Keratinocyte (primary cell): ENCODE measurements around the gene PIEZO1. TPM values are rescaled to one million over a fixed set of nuclear protein-coding genes. Genes with fewer than 3 reads are reported as not detected.

Experiments
- DNase-seq: peaks from one replicate; pipeline ENCODE4 v3.0.0-alpha.2; 2011; ENCODE audit warnings: low read depth, missing footprints, low spot score
- FAIRE-seq: peaks from 2 replicates; lab custom pipeline; 2011; peaks lifted over from hg19 to GRCh38; lab: Jason Lieb, UNC
- H2AFZ ChIP-seq: 2 replicates; pipeline ENCODE4 v1.6.0; 2012; ENCODE audit warnings: low read length, control low read depth, inconsistent platforms; ENCODE audit not compliant: control insufficient read depth
- H3K27ac ChIP-seq: 2 replicates; pipeline ENCODE4 v1.5.1; 2011; ENCODE audit warnings: low read length; ENCODE audit not compliant: control insufficient read depth, insufficient read depth
- H3K27me3 ChIP-seq: 3 replicates; pipeline ENCODE4 v1.6.0; 2011; ENCODE audit warnings: low read length; ENCODE audit not compliant: control insufficient read depth, insufficient read depth; ENCODE audit errors: extremely low read depth
- H3K36me3 ChIP-seq, 2 experiments: 2 replicates in 1 of 2; 3 replicates in 1 of 2; pipeline ENCODE4 v1.5.1; 2011; ENCODE audit warnings: low read length in 2 of 2, mild to moderate bottlenecking in 1 of 2; ENCODE audit not compliant: control insufficient read depth in 2 of 2, insufficient read depth in 2 of 2; ENCODE audit errors: extremely low read depth in 1 of 2
- H3K4me1 ChIP-seq: 3 replicates; pipeline ENCODE4 v1.5.1; 2011; ENCODE audit warnings: low read length; ENCODE audit not compliant: control insufficient read depth, insufficient read depth; ENCODE audit errors: extremely low read depth
- H3K4me2 ChIP-seq: 3 replicates; pipeline ENCODE4 v1.6.0; 2011; ENCODE audit warnings: low read depth, low read length; ENCODE audit not compliant: control insufficient read depth, insufficient read depth; ENCODE audit errors: extremely low read depth
- H3K4me3 ChIP-seq, 3 experiments: fragments of 200-600 bp in 1 of 3; sonication (generic) in 1 of 3; 2 replicates in 2 of 3; 3 replicates in 1 of 3; pipeline ENCODE4 v1.5.1; 2011 to 2016; ENCODE audit warnings: low read length in 3 of 3, mild to moderate bottlenecking in 3 of 3, control low read depth in 2 of 3, inconsistent platforms in 1 of 3, low read depth in 1 of 3, mixed read lengths in 1 of 3, mixed run types in 1 of 3, moderate library complexity in 1 of 3; ENCODE audit not compliant: control insufficient read depth in 2 of 3, insufficient read depth in 2 of 3; ENCODE audit errors: extremely low read depth in 1 of 3
- H3K79me2 ChIP-seq: 2 replicates; pipeline ENCODE4 v1.6.0; 2012; ENCODE audit warnings: low read length; ENCODE audit not compliant: control insufficient read depth, insufficient read depth
- H3K9ac ChIP-seq: 3 replicates; pipeline ENCODE4 v1.6.0; 2011; ENCODE audit warnings: low read length; ENCODE audit not compliant: control insufficient read depth, insufficient read depth; ENCODE audit errors: extremely low read depth
- H3K9me1 ChIP-seq: 3 replicates; pipeline ENCODE4 v1.6.0; 2011; ENCODE audit warnings: low read length; ENCODE audit not compliant: control insufficient read depth, insufficient read depth; ENCODE audit errors: extremely low read depth
- H3K9me3 ChIP-seq: 2 replicates; pipeline ENCODE4 v1.5.1; 2012; ENCODE audit warnings: low read depth, low read length; ENCODE audit not compliant: control insufficient read depth
- H4K20me1 ChIP-seq: 3 replicates; pipeline ENCODE4 v1.6.0; 2011; ENCODE audit warnings: low read length; ENCODE audit not compliant: control insufficient read depth, insufficient read depth; ENCODE audit errors: extremely low read depth
- CTCF ChIP-seq, 3 experiments: IDR thresholded peaks in 1 of 3; conservative IDR thresholded peaks in 1 of 3; optimal IDR thresholded peaks in 1 of 3; 2 replicates in 2 of 3; 3 replicates in 1 of 3; pipeline versions ENCODE3 to v1.5.1; 2011; ENCODE audit warnings: low read length in 3 of 3, mild to moderate bottlenecking in 3 of 3, moderate library complexity in 2 of 3, control low read depth in 1 of 3, inconsistent platforms in 1 of 3; ENCODE audit not compliant: insufficient read depth in 2 of 3; ENCODE audit errors: extremely low read depth in 1 of 3
- EZH2 ChIP-seq: IDR thresholded peaks from one replicate; pipeline ENCODE4 v1.6.1; 2012; ENCODE audit warnings: inconsistent platforms, mild to moderate bottlenecking, low read length, moderate library complexity
- dilution Hi-C: fragments of 300-500 bp; cut with MboI; formaldehyde crosslinking; loops from one replicate; pipeline ENCODE4 v1.7.0; 2020; ENCODE audit warnings: low sequenced_read_pairs; ENCODE audit not compliant: extremely low pct_ligation_motif_present
- polyA plus RNA-seq, 5 experiments: library from polyadenylated mRNA; depleted of rRNA in 3 of 5; stranded (reverse) in 3 of 5; stranded (forward) in 1 of 5; unstranded in 1 of 5; fragments of >200 nt; gene quantifications; 1 replicate in 1 of 5; 2 replicates in 3 of 5; 3 replicates in 1 of 5; pipeline versions ENCODE4 v1.2.1 to v1.2.3, GENCODE V29; 2011 to 2012; ENCODE audit warnings: missing spikeins in 2 of 5, low read depth in 1 of 5, low replicate concordance in 1 of 5

The PIEZO1 gene
- polyA plus RNA-seq, 1 donor (not counting 4 experiments of a cell fraction or from before 2014, with no cell fraction given): 62.8 TPM

- Histone ChIP-seq H3K4me3 (no peak overlapping the region), H3K36me3 (peaks cover 32 to 55% of the 10 kb centered on the region in 2 experiments)
Observed at GRCh38 chr16:88724855-88725555, 60.0 kb downstream of the PIEZO1 start.

GRCh38 chr16:88723911-88724310, 61.1 kb downstream of the PIEZO1 start:
- Histone ChIP-seq H3K9me3 (no peaks in the 10 kb centered on the region), H3K36me3 (peaks cover 40 to 58% of the 10 kb centered on the region in 2 experiments), H3K9ac (no peak overlapping the region), H3K4me1 (no peaks in the 10 kb centered on the region), H3K4me3 (no peak overlapping the region), H3K4me2 (no peak overlapping the region), H3K79me2 (no peaks in the 10 kb centered on the region), H2AFZ (no peak overlapping the region), H3K27ac (no peak overlapping the region), H3K9me1 (no peaks in the 10 kb centered on the region), H3K27me3 (no peaks in the 10 kb centered on the region), H4K20me1 (no peaks in the 10 kb centered on the region)
- TF ChIP-seq EZH2 (no peak), CTCF (optimal IDR thresholded peaks at IDR 0.05 in 1 of 3, IDR thresholded peaks at IDR 0.05 in 1 of 3, conservative IDR thresholded peaks at IDR 0.05 in 1 of 3; ENCODE audit: extremely low read depth in 1 of 3, insufficient read depth in 2 of 3, low read length in 3 of 3) (no peak)
- no peak for DNase-seq
- no peak for FAIRE-seq
- dilution Hi-C loops: no loop called here

More at GRCh38 chr16:88724855-88725555, 60.0 kb downstream of the PIEZO1 start:
- Histone ChIP-seq H3K27me3 (no peaks in the 10 kb centered on the region), H3K9me1 (no peaks in the 10 kb centered on the region), H3K27ac (no peak overlapping the region), H3K4me1 (no peaks in the 10 kb centered on the region), H3K9ac (no peak overlapping the region), H3K9me3 (no peaks in the 10 kb centered on the region), H4K20me1 (no peaks in the 10 kb centered on the region), H3K79me2 (no peaks in the 10 kb centered on the region), H2AFZ (no peak overlapping the region), H3K4me2 (no peak overlapping the region)
- TF ChIP-seq EZH2: no peak
- no peak for FAIRE-seq
- dilution Hi-C loops: no loop called here
- DNase-seq: no peak
